ENCODE measurements around the gene KAT2B. TPM values are rescaled to one million over a fixed set of nuclear protein-coding genes. Genes with fewer than 3 reads are reported as not detected.
"Not testable (repeated sequence)": the region's sequence is repeated elsewhere in the genome, so short reads cannot be mapped to it uniquely, and the experiment has no call there.

KAT2B gene
- 10.2 and 16.7 TPM in 2 replicates for total RNA-seq (2014; rRNA removed; shearing (Covaris generic))
- 10.6 and 13.4 TPM in 2 replicates for polyA plus RNA-seq (2015; cell fraction: cytosol; rRNA removed)
- 13.6 and 16.1 TPM in 2 replicates for polyA plus RNA-seq (2015; cell fraction: nucleus; rRNA removed)

DNA sequence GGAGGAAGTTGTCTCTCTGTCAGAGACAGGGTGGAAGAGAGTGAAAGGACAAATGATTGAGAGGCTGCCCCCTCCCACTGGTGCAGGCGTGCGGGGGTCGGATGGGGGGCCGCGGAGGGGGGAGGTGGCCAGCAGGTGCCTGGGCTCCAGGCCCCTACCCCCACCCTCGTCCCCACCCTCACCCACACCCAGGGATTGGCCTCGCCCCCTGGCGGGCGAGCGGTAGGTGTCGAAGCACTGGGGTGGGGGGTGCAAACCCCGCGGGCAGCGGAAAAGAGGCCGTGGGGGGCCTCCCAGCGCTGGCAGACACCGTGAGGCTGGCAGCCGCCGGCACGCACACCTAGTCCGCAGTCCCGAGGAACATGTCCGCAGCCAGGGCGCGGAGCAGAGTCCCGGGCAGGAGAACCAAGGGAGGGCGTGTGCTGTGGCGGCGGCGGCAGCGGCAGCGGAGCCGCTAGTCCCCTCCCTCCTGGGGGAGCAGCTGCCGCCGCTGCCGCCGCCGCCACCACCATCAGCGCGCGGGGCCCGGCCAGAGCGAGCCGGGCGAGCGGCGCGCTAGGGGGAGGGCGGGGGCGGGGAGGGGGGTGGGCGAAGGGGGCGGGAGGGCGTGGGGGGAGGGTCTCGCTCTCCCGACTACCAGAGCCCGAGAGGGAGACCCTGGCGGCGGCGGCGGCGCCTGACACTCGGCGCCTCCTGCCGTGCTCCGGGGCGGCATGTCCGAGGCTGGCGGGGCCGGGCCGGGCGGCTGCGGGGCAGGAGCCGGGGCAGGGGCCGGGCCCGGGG lies at the start of gene KAT2B:
KAT2B (plus strand) TSS at position 682 of the 783 bp plus-strand sequence; CDS start at position 714, 32 bp downstream.
- DNase-seq (ENCODE audit: low read depth), result peak; percentile 68

DNA sequence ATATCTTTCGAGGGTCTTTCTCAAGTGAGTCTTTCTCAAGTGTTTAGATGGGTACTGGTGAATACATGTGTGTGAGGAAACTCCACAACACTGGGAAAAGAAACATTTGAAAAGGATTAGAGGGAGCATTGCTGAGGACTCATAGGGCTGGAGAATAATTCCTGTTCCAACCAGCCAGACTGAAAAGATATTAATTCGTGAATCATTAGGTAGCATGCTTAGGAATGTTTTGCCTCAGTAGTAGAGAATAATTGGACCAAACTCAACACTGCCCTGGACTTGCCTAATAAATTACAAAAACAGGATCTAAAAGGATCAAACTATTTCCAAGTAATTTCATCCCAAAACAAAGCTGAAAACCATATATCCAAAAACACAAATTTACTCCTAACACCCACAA lies 45.5 kb upstream of the KAT2B start:
- no peak for DNase-seq (ENCODE audit: low read depth)

DNA sequence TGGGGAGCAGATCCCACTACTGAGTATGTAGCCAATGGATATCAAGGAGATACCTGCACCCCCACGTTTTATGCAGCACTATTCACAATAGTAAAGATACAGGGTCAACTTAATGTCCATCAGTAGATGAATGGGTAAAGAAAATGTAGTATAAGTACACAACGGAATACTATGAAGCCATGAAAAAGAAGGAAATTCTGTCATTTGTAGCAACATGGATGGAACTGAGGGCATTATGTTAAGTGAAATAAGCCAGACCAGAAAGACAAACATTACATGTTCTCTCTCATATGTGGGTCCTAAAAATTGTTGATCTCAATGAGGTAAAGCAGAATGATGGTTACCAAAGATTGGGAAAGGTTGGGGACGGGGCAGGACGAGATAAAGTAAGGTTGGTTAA lies 42.7 kb upstream of the KAT2B start:
- no peak for DNase-seq (ENCODE audit: low read depth)

DNA sequence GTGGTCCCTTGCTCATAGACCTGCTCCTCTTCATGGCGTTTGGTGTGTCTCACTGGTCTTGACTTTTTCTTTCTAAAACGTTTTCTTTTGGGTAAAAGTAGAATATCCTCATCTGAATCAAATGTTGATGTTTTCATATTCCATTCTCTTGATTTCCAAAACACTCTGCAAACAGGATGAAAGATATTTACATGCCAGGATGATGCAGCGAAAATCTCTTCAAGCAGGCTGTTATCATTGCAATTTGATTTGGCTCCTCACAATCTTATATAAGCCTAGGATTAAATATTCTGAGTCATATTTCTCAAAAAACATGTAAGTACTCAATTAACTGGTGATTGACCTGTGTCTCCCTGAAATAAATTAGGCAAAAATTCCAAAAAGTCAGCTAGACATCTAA lies 38.3 kb upstream of the KAT2B start:
- no peak for DNase-seq (ENCODE audit: low read depth)

DNA sequence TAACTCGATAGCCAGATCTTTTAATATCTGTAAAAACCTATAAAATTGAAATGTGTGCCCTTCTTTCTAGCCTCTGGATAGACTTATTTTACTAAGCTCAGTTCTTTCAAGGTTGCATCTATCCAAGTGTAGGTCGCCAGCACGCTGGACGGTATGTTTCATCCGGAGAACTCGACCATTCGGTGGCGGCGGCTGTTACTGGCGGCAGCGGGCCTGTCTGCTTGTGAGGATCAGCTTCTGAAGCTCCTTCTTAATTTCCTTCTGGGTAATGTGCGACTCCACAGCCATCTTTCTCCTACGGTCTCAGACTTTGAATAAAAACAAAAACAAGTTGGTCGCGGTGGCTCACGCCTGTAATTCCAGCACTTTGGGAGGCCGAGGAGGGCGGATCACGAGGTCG lies 32.3 kb upstream of the KAT2B start:
- no peak for DNase-seq (ENCODE audit: low read depth)

DNA sequence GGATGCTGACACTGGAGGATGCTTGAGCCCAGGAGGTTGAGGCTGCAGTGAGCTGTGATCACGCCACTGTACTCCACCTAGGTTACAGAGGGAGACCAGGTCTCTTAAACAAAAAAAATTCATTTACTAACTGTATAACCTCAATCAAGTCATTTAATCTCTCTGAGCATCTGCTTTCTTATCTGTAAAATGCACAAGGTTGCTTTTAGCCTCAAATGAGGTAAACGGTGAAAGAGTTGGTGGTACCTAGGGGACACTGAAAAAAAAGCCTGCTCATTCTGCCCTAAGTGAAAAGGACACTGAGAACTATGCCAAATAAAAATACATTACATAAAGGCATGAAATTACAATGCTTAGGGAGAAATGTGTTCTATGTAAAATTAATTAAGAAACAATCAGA lies 31.6 kb upstream of the KAT2B start:
- DNase-seq (ENCODE audit: low read depth), result no peak

DNA sequence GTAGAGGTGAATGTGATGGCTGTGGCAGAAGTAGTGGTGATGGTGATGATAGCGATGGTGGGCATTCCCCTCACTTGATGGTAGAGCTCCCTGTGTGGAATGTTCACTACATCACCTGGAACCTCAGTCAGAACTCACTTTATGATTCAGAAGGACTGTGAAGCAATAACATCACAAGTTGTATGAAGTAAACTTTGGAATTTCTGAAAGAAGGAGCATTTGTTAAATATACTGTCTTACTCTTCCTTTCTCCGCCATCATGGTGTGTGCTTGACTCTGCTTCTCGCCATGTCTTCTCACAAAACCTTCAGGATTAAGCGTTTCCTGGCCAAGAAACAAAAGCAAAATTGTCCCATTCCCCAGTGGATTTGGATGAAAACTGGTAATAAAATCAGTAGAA lies 28.1 kb upstream of the KAT2B start, which contains the start of gene PP2D1:
PP2D1 (minus strand) TSS at position 101 of the 400 bp plus-strand sequence. CDS start 192 bp downstream, outside the sequence.
- no peak for DNase-seq (ENCODE audit: low read depth)

DNA sequence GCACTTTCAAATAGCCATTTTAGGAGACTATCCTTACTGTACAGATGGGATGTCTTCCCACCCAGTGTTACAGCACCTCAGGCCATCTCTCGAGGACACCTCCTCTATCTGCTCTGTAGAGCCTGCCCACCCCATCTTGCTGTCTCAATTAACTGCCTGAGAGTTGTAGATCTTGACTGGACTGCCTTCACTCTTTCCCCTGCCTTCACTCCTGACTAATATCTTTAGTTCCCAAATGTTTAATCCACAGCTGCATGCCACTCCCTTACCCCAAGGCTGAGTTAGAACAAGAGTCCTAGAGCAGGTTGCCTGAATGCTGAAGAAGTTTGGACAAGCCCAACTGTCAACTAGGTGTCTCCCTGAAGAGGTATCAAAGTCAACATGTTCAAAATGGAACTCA lies 26.9 kb upstream of the KAT2B start:
- DNase-seq (ENCODE audit: low read depth), result no peak

DNA sequence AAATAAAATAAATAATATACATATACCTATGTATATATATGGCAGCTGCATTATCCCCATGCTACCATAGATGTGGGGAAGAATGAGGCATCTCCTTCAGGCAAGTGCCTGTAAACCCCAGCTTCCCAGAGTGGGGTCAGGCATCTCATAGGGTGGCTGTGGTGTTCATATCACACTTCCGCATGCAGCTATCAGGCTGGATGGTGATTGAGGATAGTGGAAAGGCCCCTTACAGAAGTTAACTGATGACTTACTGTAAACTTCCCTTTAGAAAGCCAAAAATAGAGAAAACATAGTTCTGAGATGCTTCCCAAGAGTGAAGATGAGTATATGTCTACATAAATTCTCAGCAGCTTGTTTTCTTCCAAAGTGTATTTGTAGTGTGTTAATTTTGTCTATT lies 24.7 kb upstream of the KAT2B start:
- DNase-seq (ENCODE audit: low read depth), result no peak

DNA sequence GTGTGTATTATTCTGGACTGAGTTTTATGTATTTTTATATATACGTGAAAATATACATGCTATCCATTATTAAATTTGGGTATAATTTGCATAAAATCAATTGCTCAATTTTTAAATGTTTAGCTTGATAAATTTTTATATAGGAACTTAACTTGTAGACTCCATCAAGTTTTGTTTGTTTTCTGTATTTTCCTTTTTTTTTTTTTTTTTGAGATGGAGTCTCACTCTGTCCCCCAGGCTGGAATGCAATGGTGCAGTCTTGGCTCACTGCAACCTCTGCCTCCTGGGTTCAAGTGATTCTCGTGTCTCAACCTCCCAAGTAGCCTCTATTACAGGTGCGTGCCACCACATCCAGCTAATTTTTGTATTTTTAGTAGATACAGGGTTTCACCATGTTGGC lies 24.2 kb upstream of the KAT2B start:
- not testable (repeated sequence) for DNase-seq (ENCODE audit: low read depth)

DNA sequence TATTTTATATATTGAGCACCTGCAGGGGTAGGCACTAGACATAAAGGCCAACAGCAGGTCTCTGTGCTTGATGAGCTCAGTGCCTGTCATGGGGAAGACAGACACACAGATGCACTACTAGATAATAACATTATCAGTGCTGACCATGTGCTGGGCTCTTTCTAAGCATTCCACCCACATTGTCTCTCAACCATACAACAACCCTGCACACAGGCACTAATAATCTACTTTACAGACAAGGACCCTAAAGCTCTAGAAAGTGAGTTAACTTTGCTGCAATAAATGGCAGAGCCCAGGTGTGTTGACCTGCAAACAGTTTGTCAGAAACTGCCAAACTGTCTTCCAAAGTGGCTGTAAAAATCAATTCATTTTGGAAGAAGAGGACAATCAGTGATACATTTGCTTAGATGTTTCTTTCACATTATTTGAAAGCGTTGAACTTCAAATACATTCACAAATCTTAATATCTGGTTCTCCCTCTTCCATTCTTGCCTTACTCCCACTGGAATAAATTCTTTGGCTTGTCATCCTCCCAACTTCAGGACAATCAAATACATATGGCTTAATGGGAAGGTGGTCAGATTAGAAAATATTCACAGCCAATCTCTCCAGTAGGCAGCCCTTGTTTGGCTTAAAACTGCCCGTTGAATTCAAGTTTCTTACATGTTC lies 17.2 kb upstream of the KAT2B start:
- DNase-seq (ENCODE audit: low read depth), result no peak

DNA sequence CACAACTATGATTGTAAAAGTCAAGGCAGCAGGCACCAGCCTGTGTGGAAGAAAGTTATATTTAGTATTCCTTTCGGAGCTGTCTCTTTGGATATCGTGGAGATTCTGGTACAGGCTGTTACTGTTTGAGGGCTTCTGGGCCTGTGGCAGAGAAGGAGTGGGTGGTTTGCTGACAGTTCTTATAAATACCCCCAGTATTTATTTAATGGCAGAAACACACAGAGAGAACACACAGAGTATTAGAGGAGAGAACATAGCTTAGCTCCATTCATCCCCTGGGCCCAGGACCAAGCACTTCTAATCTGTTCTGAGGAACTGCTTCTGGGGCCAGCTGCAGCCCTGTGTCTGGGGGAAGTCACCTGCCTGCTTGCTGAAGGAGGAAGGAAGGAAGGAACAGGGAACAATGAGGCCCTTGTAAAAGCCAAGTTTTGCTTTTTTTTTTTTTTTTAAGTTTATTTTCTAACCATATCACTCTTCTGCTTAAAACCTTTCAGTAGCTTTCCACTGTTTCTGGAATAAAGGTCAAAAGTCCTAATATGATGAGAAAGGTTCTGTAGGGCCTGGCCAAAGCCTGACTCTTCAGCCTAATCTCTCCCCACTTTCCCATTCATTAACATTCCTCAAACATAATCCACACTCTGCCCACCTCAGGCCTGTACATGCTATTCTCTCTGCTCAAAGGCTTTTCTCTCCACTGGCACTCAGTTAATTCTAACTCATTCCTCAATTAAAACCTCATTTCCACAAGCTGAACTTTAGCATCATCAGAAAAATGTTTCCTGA lies 16.4 kb upstream of the KAT2B start:
- DNase-seq (ENCODE audit: low read depth), result peak; percentile 18

DNA sequence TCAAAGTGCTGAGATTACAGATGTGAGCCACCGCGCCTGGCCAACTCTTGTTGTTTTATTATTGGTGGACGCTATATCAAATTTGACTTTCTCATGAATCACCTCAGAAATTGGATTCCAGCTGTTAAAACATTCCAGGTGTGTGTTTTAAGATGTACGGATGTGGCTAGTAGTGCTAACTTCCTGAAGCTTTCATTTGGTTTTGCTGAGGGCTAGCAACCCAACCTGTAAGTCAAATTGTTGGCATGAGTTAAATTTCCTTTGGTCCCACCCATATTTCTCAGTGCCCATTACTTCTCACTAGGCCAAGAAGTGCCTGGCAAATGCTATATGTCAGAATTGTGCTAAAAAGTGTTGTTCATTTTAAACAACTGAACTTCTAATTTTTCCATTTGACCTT lies 13.1 kb upstream of the KAT2B start:
- no peak for DNase-seq (ENCODE audit: low read depth)

DNA sequence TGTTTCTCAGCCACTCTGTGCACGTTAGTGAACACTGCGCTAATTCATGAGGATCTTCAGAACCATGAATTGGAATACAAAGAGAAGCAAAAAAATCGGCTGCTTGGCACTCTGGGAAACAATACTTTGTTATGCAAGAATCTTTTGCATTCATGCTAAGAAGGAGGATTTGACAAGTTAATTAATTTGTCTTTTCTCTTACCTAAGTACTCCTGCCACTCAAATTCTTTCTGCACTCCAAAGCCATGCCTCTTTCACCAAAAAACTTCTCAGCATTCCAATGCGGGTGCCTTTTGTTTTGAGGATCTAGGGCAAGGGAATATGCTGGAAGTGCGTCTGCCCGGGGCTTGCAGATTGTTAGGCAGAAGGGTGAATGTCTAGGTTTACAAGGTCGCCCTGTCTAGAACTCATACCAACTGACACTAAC lies 11.3 kb upstream of the KAT2B start:
- DNase-seq (ENCODE audit: low read depth), result no peak

DNA sequence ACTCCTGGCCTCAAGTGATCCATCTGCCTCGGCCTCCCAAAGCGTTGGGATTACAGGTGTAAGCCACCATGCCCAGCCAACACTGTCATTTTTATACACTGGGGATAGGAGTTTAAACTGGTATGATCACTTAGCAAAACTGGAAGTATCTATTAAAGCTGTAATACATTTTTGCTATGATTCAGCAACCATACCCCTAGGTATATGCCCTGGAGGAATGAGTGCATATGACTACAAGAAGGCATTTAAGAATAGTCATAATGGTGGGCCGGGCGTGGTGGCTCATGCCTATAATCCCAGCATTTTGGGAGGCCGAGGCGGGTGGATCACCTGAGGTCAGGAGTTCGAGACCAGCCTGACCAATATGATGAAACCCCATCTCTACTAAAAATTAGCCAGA lies 8.3 kb upstream of the KAT2B start:
- not testable (repeated sequence) for DNase-seq (ENCODE audit: low read depth)

DNA sequence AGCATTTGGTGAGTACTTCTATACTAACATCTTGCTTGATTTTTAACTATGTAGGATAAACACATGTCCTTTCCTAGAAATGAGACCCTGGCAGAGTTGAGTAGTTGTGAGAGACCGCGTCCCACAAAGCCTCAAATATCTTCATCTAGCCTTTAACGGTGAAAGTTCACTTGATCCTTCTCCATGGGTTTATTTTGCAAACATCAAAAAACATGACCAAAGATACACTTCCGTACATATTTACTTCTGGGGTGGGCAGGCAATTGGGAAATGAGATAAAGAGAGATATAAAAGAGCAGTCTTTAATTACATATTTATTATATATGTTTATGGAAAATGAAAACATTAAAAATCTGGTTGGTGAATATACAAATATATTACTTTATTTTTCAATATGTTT lies 5.2 kb upstream of the KAT2B start:
- no peak for DNase-seq (ENCODE audit: low read depth)

DNA sequence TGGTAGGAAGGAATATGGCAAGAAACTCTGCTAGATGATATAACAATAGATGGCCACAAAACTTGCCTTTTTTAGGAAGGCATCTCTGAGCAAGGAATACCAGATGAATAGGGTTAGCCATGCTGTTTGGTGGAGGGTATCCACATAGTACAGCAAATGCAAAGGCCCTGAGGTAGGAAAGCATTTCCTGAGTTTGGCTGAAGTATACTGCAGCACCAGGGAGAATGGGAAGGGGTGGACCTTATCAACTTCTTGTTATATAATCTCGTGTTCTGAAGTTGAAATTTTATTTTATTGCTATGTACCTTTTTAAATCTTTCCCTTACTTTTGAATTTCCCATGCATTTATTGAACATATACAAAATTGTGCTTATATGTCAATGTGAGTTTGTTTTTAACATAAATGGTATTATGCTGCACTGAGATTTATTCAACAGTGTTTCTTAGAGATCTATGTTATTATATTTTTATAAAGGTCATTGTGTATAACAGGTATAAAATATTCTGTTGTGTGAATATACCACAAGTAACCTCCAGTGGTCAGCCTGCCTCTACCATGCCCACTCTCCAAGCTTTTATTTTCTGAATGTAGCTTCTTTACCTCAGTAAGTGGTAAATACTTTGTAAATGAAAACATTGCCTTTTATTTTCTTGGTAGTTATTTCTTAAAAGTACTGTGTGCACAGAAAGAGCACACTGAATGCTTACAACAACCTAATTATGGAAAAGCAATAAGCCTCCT lies 2.8 kb upstream of the KAT2B start:
- no peak for DNase-seq (ENCODE audit: low read depth)

DNA sequence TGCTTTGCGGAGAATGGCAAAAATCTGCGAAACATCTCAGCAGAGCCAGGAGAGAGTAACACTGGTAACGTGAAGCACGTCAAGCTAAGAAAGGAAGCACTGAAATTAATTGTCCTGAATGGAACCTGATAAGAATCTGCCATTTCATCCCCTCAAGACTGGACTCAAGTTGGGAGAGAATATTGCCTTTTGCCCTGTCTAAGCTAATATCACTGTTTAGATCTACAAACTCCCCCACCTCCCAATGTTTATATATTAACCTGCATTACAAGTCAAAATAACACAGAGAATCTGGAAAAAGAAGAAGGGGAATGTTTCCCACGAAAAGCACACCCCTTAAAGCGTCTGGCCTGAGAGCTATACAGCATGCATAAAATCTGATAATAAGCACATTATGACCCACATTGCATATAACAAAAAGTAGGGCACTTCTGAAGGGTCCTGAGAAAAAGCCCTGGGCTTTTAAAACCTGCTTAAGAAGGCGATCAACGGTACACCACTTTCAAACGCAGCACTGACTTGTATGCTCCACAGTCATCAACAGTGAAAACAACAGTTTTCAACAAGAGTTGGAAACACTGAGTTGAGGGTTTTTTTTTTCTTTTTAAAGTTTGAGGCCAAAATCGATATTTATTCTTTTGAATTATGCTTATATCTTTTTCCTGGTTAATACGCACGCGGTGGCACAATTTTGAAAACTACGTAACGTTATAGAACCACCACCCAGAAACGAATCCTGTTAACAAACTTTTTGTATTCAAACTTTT lies 1.4 kb upstream of the KAT2B start:
- no peak for DNase-seq (ENCODE audit: low read depth)

DNA sequence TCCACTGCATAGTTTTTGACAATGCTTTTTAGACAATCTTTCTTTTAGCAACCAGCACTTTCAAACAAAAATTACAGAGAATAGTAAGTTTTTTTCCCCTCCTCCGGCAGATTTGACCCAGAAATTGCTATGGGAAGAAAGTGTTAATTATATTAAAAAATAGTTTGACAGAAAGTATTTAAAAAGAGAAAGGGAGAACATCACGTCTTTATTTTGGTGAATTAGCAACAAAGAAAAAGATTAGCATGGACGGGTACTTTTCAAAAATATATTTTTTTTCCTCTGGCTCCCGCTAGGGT lies 831 bp upstream of the KAT2B start:
- no peak for DNase-seq (ENCODE audit: low read depth)

DNA sequence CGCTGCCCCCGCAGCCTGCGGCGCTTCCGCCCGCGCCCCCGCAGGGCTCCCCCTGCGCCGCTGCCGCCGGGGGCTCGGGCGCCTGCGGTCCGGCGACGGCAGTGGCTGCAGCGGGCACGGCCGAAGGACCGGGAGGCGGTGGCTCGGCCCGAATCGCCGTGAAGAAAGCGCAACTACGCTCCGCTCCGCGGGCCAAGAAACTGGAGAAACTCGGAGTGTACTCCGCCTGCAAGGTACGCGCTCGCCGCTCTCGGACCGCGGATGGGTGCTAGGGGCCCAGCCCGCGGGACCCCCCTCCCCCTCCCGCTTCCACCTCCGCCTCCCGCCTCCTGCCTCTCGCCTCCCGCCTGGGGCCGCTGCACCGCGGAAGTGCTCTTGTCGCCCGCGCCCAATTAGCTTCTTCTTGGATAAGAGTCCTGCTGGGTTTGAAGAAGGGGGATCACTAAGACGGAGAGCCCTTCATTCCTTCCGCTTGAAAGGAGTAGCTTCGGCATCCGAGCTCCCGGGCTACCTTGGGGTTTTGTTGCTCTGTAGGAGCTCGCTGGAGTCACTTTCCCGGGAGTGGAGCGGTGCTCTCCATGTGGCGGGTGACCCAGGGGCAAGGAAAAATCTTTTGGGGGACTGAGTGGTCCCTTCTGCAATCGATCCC lies 426 bp downstream of the KAT2B start:
- peak; percentile 66 for DNase-seq (ENCODE audit: low read depth)
